ENCODE measurements around the gene CHST6.
"Not testable (repeated sequence)": the region's sequence is repeated elsewhere in the genome, so short reads cannot be mapped to it uniquely, and the experiment has no call there.

The CHST6 gene

GRCh38 chr16:75503801-75504200 is 8.6 kb upstream of the CHST6 start:
- DNase-seq (ENCODE audit: low read depth in 4 of 4, low spot score in 1 of 4): no peak

- DNase-seq (ENCODE audit: low read depth in 4 of 4, low spot score in 1 of 4): no peak
Observed at GRCh38 chr16:75502916-75503605, 7.8 kb upstream of the CHST6 start.

GRCh38 chr16:75501820-75502219 is 6.6 kb upstream of the CHST6 start:
- not testable (repeated sequence) for DNase-seq (ENCODE audit: low read depth in 4 of 4, low spot score in 1 of 4)

- no peak for DNase-seq (ENCODE audit: low read depth in 4 of 4, low spot score in 1 of 4)
Observed at GRCh38 chr16:75501359-75501758, 6.1 kb upstream of the CHST6 start.

- not testable (repeated sequence) for DNase-seq (ENCODE audit: low read depth in 4 of 4, low spot score in 1 of 4)
Observed at GRCh38 chr16:75498605-75499322, 3.5 kb upstream of the CHST6 start.

GRCh38 chr16:75497558-75497957 is 2.3 kb upstream of the CHST6 start:
- DNase-seq (ENCODE audit: low read depth in 4 of 4, low spot score in 1 of 4): no peak

- DNase-seq (ENCODE audit: low read depth in 4 of 4, low spot score in 1 of 4): no peak
Observed at GRCh38 chr16:75494661-75495075, 573 bp downstream of the CHST6 start.

GRCh38 chr16:75494184-75494583 is 1.1 kb downstream of the CHST6 start:
- no peak for DNase-seq (ENCODE audit: low read depth in 4 of 4, low spot score in 1 of 4)

GRCh38 chr16:75491876-75492275 is 3.4 kb downstream of the CHST6 start:
- DNase-seq (ENCODE audit: low read depth in 4 of 4, low spot score in 1 of 4): no peak

- DNase-seq (ENCODE audit: low read depth in 4 of 4, low spot score in 1 of 4): no peak
Observed at GRCh38 chr16:75488322-75488721, 6.9 kb downstream of the CHST6 start.

- no peak for DNase-seq (ENCODE audit: low read depth in 4 of 4, low spot score in 1 of 4)
Observed at GRCh38 chr16:75486676-75487313, 8.4 kb downstream of the CHST6 start.

GRCh38 chr16:75486014-75486675 is 9.1 kb downstream of the CHST6 start:
- DNase-seq (ENCODE audit: low read depth in 4 of 4, low spot score in 1 of 4): no peak

- DNase-seq (ENCODE audit: low read depth in 4 of 4, low spot score in 1 of 4): no peak
Observed at GRCh38 chr16:75485230-75486013, 9.8 kb downstream of the CHST6 start.

- no peak for DNase-seq (ENCODE audit: low read depth in 4 of 4, low spot score in 1 of 4)
Observed at GRCh38 chr16:75483222-75483621, 12.0 kb downstream of the CHST6 start.

- no peak for DNase-seq (ENCODE audit: low read depth in 4 of 4, low spot score in 1 of 4)
Observed at GRCh38 chr16:75482434-75483205, 12.6 kb downstream of the CHST6 start.

GRCh38 chr16:75481475-75481874 is 13.8 kb downstream of the CHST6 start:
- no peak for DNase-seq (ENCODE audit: low read depth in 4 of 4, low spot score in 1 of 4)

- DNase-seq (ENCODE audit: low read depth in 4 of 4, low spot score in 1 of 4): no peak
Observed at GRCh38 chr16:75479421-75479990, 15.7 kb downstream of the CHST6 start.

- DNase-seq (ENCODE audit: low read depth in 4 of 4, low spot score in 1 of 4): no peak
Observed at GRCh38 chr16:75478480-75479345, 16.5 kb downstream of the CHST6 start.
